GM19240 (cell line): ENCODE data around the gene BLOC1S4.
"Not testable (repeated sequence)": the region's sequence is repeated elsewhere in the genome, so short reads cannot be mapped to it uniquely, and the experiment has no call there.

ENCODE experiments used
- DNase-seq: peaks from one replicate; pipeline ENCODE4 v3.0.0; 2011; ENCODE audit warnings: low spot score; ENCODE audit not compliant: insufficient read length

The BLOC1S4 gene

DNA sequence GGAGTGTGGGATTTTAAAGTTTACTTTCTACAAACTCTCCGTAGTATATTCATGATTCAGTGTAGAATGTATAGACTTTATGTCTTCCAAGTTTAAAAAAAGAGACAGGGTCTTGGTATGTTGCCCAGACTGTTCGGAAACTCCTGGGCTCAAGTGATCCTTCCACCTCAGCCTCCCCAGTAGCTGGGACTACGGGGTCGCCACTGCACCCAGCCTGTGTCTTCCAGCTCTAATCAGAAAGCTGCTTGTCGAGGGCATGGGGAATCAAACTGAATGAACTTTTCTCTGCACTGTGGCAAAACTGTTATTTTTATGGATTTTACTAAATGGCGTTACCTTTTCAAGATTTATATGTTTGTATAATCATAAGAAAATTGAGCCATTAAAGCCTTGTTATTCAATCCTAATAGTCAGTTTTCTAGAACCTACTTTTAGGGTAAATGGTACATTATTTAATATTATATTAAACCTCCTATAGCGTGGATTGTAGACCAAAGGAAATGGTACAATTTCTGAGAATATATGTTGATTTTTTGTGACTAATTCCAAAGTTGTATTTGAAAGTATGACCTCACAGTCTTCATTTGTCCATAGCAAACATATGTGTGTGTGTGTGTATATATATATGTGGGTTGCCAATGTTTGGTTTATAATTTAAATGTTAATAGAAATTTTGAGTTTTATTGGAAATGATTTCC is 1.1 kb downstream of the BLOC1S4 start:
- DNase-seq = no peak

- no peak for DNase-seq
Measured at GRCh38 chr4:6718932-6719610, 3.1 kb downstream of the BLOC1S4 start.

GRCh38 chr4:6719611-6720179 is 3.7 kb downstream of the BLOC1S4 start:
- DNase-seq = no peak

DNA sequence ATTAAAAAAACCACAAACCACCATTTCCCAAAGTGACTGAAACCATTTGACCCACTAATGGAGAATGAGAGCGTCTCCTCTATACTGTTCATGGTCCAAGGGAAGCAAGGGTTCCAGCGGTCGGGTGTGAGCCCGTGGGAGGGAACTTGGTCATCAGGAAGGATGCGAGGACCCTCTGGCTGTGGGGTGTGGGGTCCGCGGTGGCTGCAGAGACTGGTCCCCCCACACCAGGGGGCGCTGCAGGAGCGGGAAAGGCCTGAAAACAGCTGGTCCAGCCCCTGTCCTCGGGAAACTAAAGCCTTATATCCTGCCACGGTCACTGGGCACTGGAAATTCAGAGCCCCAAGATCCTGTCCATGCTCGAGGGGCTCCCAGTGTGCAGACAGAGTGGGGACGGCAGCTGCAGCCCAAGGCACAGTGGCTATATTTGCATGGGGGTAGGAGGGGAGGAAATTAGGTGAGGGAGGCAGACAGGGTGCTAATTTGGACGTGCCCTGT is 4.3 kb downstream of the BLOC1S4 start:
- peak; percentile 87 for DNase-seq

DNA sequence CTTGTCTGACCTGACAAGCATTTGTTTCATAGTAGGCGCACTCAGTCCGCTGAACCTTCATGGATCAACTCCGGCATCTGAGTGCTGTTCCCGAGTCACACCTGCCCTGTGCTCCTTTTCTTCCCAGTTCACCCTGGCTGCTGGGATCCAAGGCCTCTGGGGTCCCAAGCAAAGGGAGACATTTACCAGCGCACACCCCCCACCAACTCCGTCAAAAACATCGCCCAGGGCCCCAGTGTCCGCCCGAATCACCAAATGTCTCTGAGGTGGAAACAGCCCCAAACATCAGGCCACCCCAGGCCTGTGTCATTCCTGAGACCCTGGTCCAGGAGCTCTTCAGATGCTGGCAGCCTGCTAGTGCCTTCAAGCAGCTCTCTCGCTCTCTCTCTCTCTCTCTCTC is 5.1 kb downstream of the BLOC1S4 start:
- DNase-seq = no peak

DNA sequence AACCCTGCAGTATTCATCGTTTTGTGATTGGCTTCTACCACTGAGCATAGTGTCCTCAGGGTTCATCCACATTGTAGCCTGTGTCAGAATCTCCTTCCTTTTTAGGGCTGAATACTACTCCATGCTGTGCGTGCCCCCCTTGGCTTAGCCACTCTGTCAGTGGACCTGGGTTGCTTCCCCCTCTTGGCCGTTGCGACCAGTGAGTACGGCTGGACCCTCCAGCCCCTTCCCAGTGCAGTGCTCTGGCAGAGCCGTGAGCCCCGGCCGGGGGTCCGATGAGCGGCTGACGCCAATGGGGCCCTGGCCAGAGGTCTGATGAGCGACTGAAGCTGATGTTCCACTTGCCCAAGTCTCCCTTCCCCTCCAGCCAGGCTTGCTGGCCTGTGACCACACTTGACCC is 6.9 kb downstream of the BLOC1S4 start:
- DNase-seq = no peak

DNA sequence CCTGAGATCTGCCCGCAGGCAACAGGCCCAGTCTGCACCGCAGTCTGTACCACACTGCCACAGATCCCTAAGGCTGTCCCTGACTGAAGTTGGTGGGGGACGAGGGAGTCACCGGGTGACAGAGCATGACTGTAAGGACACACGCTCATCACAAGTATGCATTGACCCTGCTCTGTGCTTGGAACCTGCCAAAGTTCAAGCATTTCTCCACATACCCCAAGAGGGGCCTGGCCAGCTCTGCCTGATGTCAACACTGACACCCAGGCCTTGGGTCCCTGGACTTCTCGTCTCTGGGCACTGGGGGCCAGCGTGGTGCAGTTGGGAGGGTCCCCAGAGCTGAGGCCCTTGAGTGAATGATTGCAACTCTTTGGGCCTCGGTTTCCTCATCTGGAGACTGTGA is 7.9 kb downstream of the BLOC1S4 start:
- no peak for DNase-seq

DNA sequence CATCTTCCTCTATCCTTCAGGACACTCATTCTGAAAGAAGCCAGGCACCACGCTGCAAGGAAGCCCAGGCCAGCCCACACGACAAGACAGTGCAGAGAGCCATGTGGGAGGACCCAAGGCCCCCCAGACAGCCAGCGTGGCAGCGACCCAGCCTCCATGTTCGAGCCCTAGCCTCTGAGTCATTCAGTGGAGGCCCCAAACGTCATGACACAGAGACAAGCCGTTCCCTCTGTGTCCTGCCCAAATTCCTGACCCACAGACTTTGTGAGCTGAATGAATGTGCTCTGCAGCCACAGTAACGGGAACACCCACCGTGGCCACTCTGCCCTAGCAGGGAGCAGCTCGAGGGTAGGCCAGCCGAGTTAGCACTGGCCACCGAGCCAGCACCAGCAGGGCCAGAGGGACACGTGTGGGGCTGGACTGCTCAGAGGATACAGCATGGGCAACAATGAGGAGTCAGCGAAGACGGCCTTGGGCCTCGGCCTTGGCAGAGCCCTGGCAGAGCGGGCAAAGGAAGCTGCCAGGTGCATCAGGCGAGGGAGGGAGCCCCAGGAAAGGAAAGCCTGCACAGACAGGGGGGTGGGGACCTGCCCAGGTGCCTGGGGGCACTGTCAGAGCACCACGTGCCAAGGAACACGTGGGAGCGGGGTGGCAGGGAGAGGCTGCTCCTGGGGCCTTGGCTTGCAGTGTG is 8.6 kb downstream of the BLOC1S4 start:
- no peak for DNase-seq

- not testable (repeated sequence) for DNase-seq
Measured at GRCh38 chr4:6725427-6725961, 9.5 kb downstream of the BLOC1S4 start.

DNA sequence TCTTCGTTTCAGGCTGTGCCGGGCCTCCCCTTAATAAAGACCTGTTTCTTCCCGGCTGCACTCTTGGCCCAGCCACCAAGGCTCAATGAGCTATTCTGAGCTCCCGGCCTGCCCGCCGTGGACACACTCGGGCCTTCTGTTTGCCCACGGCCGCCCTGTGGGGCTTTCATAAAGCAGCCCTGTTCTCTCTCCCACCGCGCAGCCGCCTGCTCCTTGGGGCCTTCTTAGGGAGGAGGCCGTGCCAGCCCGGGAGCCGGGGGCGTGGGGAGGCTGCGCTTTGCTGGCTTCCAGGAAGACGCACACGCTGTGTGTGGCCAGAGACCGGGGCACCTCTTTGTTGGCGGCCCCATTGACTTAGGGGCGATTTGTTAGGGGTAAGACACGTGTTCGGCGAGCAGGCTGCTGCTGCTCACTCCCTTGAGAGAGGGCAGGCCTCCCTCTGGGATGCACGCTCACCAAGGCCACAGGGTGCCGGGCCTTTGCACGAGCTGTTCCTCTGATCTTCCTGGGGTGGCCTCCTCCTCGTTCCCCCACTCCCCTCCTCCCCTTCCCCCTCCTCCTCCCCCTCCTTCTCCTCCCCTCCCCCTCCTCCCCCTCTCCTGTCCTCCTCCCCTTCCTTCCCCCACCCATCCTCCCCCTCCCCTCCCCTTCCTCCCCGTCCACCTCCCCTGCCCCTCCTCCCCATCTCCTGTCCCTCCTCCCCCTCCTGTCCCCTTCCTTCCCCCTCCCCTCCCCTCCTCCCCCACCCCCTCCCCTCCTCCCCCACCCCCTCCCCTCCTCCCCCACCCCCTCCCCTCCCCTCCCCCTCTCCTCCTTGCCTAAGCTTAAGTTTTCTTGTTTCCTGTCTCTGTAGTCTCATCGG is 11.3 kb downstream of the BLOC1S4 start:
- DNase-seq = no peak

GRCh38 chr4:6727943-6728250 is 11.9 kb downstream of the BLOC1S4 start:
- DNase-seq = no peak

GRCh38 chr4:6728320-6729029 is 12.5 kb downstream of the BLOC1S4 start:
- no peak for DNase-seq

DNA sequence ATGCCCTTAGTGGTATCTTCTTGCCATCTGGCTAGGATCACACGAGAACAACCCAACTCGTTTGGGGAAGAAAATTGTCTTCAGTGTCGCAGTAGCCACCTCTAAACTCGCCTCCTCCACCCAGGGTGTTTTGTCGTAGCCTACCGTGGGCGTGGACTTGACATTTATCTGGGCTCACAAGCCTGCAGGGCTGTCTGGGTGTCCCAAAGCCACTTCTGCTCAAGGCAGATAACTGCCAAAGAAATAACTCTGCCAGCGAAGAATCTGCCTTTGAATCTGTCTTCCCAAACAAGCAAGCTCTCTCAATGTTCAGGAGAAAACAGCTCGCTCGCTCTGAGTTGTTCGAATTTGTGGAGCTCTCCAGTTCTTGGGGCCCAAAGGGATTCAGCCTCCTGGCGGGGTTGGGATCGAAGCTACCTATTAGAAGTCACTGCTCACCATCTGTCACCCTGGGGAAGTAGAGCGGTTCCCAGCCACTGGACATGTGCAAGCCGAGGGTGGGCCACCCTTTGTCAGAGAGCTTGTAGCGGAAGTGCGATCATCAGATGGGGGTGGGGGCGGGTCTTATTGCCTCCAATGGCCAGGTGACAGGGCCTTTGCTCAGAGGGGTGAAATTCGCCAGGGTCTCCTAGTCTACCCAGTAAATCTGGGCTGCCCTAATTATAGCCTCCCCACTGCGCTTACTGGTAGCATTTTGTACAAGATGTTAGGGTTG is 14.8 kb downstream of the BLOC1S4 start:
- DNase-seq = no peak

DNA sequence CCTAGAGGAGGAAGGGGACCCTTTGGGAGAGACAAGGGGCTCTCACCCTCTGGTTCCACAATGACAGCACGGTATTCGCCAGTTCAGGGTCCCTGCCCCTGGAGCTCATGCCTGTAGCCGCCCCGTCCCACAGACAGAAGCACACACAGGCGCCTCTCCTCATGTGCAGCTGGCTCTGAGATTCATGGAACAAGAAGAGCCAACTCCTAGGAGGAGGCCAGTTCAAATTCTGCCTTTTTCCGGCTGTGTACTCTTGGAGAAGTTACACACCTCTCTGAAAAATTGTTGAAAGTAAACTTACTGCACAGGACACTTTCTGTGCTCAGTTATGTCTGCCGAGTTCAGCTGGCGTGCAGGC is 15.3 kb downstream of the BLOC1S4 start:
- no peak for DNase-seq

DNA sequence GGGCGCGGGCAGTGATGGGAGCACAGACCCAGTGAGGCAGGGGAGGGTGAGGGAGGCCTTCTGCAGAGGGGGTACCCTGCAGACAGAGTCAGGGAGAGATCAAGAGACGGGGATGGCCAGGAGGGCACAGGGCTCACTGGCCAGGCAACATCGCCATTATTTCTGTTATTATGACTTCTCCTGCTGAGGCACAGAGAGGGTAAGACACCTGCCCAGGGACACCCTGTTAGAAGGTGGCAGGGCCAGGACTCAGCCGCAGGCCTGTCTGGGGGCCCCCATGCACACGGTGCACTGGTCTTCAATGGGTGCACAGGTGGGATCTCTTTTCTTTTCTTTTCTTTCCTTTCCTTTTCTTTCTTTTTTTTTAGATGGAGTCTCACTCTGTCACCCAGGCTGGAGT is 15.8 kb downstream of the BLOC1S4 start:
- DNase-seq = no peak

- DNase-seq = no peak
Measured at GRCh38 chr4:6732441-6733357, 16.7 kb downstream of the BLOC1S4 start.

DNA sequence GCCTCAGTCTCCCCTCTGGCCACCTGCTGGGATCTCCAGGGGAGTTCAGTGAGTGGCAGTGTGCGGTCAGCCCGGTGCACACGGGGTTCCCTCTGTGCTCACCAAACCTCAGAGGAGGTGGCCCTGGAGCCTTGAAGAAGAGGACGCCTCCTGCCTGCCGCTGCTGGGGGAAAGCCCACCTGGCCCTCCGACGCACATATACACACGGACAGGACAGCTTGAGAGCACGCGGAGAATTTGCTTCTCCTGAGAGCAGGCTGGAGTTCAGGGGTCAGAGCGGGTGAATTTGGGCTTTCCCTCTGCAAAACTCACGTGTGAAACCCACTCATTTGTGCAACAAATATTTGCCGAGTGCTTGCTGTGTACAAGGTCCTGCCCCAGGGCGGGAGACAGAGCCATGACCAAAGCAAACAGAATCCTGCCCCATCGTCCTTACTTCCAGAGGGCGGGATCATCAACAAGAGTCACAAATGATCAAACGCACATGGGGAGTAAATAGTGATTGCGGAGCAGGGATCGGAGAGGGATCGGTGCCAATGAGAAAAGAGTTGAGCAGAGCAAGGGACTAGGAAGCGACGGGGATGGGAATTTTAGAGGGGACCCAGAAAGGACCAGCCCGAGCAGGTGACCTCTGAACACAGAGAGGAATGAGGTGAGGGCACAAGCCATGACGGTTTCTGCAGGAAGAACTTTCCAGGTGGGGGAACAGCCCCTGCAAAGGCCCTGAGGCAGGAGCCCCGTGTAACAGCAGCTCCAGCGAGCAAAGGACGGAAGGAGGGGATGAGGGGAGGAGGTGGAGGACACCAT is 17.6 kb downstream of the BLOC1S4 start:
- no peak for DNase-seq
